Measurements from ENCODE around the gene IQCB1. TPM values are rescaled to one million over a fixed set of nuclear protein-coding genes. Genes with fewer than 3 reads are reported as not detected.
A peak's percentile ranks its signal among the peaks of the same experiment; 100 is the strongest.

Gene IQCB1
- total and polyA plus RNA-seq, 9 of the 15 experiments (the other 6 are each of a cell fraction or from before 2014, with no cell fraction given): 21.1 to 38.1 (median 27.5) TPM

DNA sequence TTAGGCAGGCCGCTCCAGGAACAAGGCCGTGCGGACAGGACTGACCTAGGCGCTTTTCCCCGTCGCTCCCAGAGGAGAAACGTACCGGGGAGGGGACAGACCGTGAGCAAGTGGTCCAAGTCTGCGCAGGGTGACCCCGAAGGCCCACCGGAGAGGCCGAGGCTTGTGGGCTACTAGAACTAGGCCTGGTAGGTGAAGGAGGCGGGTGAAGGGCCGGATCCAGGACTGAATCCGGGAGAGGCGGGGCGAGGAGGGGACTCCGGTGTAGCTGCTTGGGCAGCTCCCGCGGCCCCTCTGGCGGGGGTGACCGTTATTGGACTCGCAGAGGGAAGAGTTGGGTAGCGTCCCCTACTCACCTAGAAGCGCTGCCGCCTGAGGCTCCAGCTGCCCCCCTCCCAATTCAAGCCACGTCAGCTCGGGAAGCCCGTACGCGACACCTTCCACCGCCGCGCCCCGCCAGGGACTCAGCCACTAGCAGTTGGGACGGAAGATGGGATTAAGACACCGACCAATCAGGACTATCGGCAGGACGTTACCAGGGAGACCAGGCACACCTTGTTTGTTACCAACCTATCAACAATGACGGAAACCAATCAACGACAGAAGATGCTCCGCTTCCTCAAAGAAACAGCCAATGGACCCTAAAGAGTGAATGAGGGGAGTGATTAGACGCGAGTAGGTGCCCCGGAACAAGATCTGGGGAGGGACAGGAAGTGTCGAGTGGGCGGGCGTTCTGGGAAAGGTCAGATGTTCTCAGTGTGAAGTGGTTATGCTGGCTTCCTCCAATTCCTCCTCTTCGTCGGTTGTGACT is 85.4 kb downstream of the IQCB1 start, which contains the start of gene GOLGB1 (continued):
- TF ChIP-seq HMGN3 (IDR thresholded peaks at IDR 0.05; ENCODE audit: borderline replicate concordance, extremely low read depth, insufficient read length, low read depth, low read length) (no peak), TEAD4 (IDR thresholded peaks at IDR 0.05; ENCODE audit: low read length) (no peak), TEAD4 (CRISPR knock-in tag; IDR thresholded peaks at IDR 0.05; ENCODE audit: borderline replicate concordance) (no peak), RBM14 (IDR thresholded peaks at IDR 0.05; ENCODE audit: borderline replicate concordance, insufficient read depth, low read depth, low read length) (no peak), SP1 (CRISPR knock-in tag; IDR thresholded peaks at IDR 0.05) (peak; percentile 55; the same call in 1 of the 2 replicates), ADNP (tag; IDR thresholded peaks at IDR 0.05) (no peak), HSF4 (CRISPR knock-in tag; IDR thresholded peaks at IDR 0.05; ENCODE audit: borderline replicate concordance) (no peak), ZC3H4 (CRISPR knock-in tag; IDR thresholded peaks at IDR 0.05; ENCODE audit: borderline replicate concordance) (0 out of 2 replicates have a peak, but pooled peaks have one; percentile 74), CBFB (CRISPR knock-in tag; IDR thresholded peaks at IDR 0.05) (no peak), ZBTB5 (IDR thresholded peaks at IDR 0.05) (no peak), MTA3 (IDR thresholded peaks at IDR 0.05; ENCODE audit: borderline replicate concordance) (peak; percentile 10; the same call in 1 of the 2 replicates), MYBL2 (IDR thresholded peaks at IDR 0.05; ENCODE audit: low read depth) (no peak), MYBL2 (CRISPR knock-in tag; IDR thresholded peaks at IDR 0.05; ENCODE audit: borderline replicate concordance) (no peak)
- TF ChIP-seq, protein P1, sequence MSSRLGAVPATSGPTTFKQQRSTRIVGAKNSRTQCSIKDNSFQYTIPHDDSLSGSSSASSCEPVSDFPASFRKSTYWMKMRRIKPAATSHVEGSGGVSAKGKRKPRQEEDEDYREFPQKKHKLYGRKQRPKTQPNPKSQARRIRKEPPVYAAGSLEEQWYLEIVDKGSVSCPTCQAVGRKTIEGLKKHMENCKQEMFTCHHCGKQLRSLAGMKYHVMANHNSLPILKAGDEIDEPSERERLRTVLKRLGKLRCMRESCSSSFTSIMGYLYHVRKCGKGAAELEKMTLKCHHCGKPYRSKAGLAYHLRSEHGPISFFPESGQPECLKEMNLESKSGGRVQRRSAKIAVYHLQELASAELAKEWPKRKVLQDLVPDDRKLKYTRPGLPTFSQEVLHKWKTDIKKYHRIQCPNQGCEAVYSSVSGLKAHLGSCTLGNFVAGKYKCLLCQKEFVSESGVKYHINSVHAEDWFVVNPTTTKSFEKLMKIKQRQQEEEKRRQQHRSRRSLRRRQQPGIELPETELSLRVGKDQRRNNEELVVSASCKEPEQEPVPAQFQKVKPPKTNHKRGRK (tag; IDR thresholded peaks at IDR 0.05): no peak
- TF ChIP-seq, protein P2, sequence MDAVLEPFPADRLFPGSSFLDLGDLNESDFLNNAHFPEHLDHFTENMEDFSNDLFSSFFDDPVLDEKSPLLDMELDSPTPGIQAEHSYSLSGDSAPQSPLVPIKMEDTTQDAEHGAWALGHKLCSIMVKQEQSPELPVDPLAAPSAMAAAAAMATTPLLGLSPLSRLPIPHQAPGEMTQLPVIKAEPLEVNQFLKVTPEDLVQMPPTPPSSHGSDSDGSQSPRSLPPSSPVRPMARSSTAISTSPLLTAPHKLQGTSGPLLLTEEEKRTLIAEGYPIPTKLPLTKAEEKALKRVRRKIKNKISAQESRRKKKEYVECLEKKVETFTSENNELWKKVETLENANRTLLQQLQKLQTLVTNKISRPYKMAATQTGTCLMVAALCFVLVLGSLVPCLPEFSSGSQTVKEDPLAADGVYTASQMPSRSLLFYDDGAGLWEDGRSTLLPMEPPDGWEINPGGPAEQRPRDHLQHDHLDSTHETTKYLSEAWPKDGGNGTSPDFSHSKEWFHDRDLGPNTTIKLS (IDR thresholded peaks at IDR 0.05; ENCODE audit: borderline replicate concordance, low read depth): peak; percentile 96
- TF ChIP-seq, protein P3, sequence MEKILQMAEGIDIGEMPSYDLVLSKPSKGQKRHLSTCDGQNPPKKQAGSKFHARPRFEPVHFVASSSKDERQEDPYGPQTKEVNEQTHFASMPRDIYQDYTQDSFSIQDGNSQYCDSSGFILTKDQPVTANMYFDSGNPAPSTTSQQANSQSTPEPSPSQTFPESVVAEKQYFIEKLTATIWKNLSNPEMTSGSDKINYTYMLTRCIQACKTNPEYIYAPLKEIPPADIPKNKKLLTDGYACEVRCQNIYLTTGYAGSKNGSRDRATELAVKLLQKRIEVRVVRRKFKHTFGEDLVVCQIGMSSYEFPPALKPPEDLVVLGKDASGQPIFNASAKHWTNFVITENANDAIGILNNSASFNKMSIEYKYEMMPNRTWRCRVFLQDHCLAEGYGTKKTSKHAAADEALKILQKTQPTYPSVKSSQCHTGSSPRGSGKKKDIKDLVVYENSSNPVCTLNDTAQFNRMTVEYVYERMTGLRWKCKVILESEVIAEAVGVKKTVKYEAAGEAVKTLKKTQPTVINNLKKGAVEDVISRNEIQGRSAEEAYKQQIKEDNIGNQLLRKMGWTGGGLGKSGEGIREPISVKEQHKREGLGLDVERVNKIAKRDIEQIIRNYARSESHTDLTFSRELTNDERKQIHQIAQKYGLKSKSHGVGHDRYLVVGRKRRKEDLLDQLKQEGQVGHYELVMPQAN (IDR thresholded peaks at IDR 0.05; ENCODE audit: borderline replicate concordance): peak; percentile 54; the same call in 1 of the 2 replicates

All from K562 (cell line).